ENCODE measurements around the gene KCNMA1. TPM values are rescaled to one million over a fixed set of nuclear protein-coding genes. Genes with fewer than 3 reads are reported as not detected.

The KCNMA1 gene
- total RNA-seq, 1 donor from 2014 or later: 41.3 TPM

DNA sequence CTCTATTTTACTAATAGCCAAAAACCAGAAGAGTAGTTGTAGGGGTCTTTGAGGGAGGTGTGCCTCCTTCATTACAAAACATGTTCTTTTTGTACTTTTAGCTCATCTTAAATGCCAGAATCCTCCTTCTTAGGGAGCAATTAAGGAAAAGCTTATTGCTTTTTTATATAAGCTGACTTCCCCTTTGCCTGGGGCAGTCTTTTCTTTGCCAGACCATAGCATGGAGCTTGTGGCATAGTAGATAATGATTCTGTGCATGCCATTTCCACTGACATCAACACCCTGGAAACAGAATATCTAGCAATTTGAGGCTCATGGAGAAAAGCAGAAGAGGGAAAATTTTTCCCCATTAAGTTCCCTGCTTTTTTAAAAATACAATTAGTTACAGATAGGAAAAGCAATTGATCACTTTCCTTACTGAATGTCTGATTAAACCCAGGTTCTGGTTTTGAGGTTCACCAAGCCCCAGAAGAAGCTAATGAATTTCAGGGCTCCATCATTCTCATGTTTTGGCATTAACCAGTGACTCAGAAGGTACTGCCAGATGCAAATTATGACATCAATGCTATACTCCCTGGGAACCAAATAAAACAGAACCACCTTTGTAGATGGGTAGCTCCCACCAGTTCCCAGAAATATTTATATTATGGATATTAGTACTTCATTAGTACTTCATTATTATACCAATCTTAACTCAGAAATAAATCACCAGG lies 410.6 kb downstream of the KCNMA1 start:
- TF ChIP-seq, protein P1, sequence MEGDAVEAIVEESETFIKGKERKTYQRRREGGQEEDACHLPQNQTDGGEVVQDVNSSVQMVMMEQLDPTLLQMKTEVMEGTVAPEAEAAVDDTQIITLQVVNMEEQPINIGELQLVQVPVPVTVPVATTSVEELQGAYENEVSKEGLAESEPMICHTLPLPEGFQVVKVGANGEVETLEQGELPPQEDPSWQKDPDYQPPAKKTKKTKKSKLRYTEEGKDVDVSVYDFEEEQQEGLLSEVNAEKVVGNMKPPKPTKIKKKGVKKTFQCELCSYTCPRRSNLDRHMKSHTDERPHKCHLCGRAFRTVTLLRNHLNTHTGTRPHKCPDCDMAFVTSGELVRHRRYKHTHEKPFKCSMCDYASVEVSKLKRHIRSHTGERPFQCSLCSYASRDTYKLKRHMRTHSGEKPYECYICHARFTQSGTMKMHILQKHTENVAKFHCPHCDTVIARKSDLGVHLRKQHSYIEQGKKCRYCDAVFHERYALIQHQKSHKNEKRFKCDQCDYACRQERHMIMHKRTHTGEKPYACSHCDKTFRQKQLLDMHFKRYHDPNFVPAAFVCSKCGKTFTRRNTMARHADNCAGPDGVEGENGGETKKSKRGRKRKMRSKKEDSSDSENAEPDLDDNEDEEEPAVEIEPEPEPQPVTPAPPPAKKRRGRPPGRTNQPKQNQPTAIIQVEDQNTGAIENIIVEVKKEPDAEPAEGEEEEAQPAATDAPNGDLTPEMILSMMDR (IDR thresholded peaks at IDR 0.05): no peak
- no peak overlapping the region for H3K4me3 ChIP-seq
- H3K9me3 ChIP-seq: no peaks in the 10 kb centered on the region
- H3K4me1 ChIP-seq: no peaks in the 10 kb centered on the region
- H3K36me3 ChIP-seq: no peaks in the 10 kb centered on the region
- no peak for ATAC-seq
- no peak overlapping the region for H3K27ac ChIP-seq
- no peak for DNase-seq
- intact Hi-C loops (cut with DNase I): no loop called here
- H3K27me3 ChIP-seq (ENCODE audit: low read depth): no peaks in the 10 kb centered on the region

DNA sequence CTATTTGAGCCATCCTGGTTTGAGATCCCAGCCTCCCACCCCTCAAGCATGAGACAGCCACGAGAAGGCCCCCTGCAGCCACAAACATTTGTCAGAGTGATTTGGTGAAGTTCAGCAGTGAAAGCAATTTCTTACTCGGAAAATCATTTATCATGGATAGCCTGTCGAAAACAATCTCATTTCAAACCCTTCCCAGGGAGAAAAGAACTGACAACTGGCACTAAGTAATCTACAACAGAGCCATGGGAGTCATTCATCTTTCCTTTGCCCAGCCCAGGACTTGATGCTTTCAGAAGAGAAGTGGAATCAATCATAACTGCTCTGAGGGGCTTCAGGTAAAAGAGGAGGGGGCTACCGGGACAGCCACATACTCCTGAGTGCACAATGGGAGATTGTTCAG lies 411.2 kb downstream of the KCNMA1 start:
- no peaks in the 10 kb centered on the region for H3K9me3 ChIP-seq
- H3K4me3 ChIP-seq: no peak overlapping the region
- no peak for ATAC-seq
- H3K27ac ChIP-seq: no peak overlapping the region
- no peaks in the 10 kb centered on the region for H3K4me1 ChIP-seq
- H3K27me3 ChIP-seq (ENCODE audit: low read depth): no peaks in the 10 kb centered on the region
- TF ChIP-seq, protein P1 (IDR thresholded peaks at IDR 0.05): no peak
- no peaks in the 10 kb centered on the region for H3K36me3 ChIP-seq
- no peak for DNase-seq
- intact Hi-C loops (cut with DNase I): no loop called here

DNA sequence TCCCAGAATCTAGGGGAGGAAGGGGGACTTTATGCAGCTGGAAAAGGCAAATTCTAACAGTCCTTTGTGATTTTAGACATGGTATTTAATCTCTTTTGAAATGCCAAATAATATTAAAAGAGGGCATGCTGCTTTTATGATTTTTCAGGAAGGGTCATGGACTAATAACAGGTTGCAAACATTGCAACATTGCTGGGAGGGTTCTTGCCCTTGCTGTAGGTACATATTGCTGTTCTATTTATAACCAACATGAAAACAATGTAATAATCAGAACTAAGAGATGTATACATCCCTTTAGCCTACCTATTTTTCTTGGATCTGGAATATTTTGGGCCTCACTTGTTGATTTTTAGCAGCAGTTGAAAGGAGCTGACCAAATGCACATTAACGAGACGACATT lies 411.6 kb downstream of the KCNMA1 start:
- H3K4me3 ChIP-seq: no peak overlapping the region
- TF ChIP-seq, protein P1 (IDR thresholded peaks at IDR 0.05): no peak
- DNase-seq (no peak), ATAC-seq (no peak)
- H3K4me1 ChIP-seq: no peaks in the 10 kb centered on the region
- no peak overlapping the region for H3K27ac ChIP-seq
- intact Hi-C loops (cut with DNase I): no loop called here
- H3K27me3 ChIP-seq (ENCODE audit: low read depth): no peaks in the 10 kb centered on the region
- no peaks in the 10 kb centered on the region for H3K36me3 ChIP-seq
- no peaks in the 10 kb centered on the region for H3K9me3 ChIP-seq

DNA sequence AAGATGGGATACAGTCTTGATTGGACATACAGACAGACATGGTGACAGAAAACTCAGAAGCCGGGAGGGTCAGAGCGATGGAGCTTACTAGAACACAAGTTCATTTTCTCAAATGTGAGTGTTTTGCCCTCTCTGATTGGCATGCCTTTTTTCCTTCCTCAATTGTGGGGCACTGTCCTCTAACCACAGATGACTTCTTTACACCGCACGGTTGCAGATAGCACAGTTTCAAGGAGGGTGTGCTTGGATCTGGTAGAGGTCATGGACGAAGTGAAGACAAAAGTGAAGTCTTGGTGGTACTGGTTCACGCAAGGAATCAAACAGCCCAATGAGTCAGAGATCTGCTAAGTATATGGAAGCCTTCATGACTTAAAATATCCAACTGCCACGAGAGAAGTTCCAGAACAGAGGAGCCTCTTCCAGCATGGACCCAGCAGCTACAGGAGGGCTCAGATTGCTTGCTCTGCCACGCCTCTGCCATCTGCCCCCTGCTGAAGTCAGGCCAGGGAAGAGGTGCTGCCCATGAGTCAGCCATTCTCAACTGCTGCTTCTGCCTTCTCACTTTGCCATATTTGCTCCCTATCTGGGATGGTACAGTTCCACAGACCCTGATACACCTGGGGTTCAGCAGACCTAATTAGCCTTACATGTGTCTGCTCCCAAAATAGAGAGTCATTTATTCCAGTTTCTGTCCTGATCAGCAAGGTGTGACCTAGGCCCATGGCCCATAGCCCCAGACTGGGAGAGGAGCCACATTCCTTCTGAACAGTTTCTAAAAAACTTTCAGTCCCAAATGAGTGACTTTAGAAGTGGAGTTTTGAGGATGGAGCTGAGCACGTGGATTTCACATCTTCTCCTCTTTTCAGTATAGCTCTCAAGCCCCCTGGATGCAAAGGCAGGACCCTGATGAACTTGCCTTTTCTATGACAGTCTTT lies 413.8 kb downstream of the KCNMA1 start:
- H3K9me3 ChIP-seq: no peaks in the 10 kb centered on the region
- no peaks in the 10 kb centered on the region for H3K36me3 ChIP-seq
- H3K27me3 ChIP-seq (ENCODE audit: low read depth): no peaks in the 10 kb centered on the region
- DNase-seq (no peak), ATAC-seq (peak in 1 of 2 donors; percentile 54)
- H3K4me3 ChIP-seq: no peak overlapping the region
- H3K4me1 ChIP-seq: no peaks in the 10 kb centered on the region
- intact Hi-C loops (cut with DNase I): no loop called here
- H3K27ac ChIP-seq: no peak overlapping the region
- TF ChIP-seq, protein P1 (IDR thresholded peaks at IDR 0.05): no peak

DNA sequence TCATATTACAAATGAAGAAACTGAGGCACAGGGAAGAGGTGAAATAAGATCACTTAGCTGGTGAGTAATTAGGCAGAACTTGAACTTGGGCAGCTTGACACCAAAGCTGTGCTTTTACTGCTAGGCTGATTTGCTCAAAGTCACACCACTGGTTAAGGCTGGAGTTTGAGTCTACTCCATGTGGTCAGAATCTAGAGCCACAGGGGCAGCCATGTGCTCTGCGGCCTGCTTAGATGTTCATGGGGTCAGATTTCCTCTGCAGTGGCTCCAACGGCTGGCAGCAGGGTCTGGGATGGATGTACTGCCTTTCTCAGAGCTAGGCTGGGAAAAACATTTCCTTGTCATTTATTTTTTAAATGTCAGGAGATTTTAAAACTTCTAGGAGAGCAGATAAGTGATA lies 417.5 kb downstream of the KCNMA1 start:
- TF ChIP-seq, protein P1 (IDR thresholded peaks at IDR 0.05): no peak

More for the DNA sequence above, 417.5 kb downstream of the KCNMA1 start:
- H3K4me1 ChIP-seq: no peaks in the 10 kb centered on the region
- ATAC-seq: no peak
- H3K4me3 ChIP-seq: no peak overlapping the region
- no peak for DNase-seq
- no peaks in the 10 kb centered on the region for H3K9me3 ChIP-seq
- no peak overlapping the region for H3K27ac ChIP-seq
- no peaks in the 10 kb centered on the region for H3K36me3 ChIP-seq
- no peaks in the 10 kb centered on the region for H3K27me3 ChIP-seq (ENCODE audit: low read depth)
- intact Hi-C loops (cut with DNase I): no loop called here
